Left kidney (tissue), 2 donors: ENCODE results near the gene FZR1. TPM values are rescaled to one million over a fixed set of nuclear protein-coding genes. Genes with fewer than 3 reads are reported as not detected.
"Not testable (repeated sequence)": the region's sequence is repeated elsewhere in the genome, so short reads cannot be mapped to it uniquely, and the experiment has no call there.

Experiments
- DNase-seq: peaks from one replicate; pipeline ENCODE4 v3.0.0-alpha.2; 2013
- polyA plus RNA-seq: library from polyadenylated mRNA; unstranded; fragments of 120-200 nt; gene quantifications from one replicate; pipeline ENCODE4 v1.2.1, GENCODE V29; 2013; ENCODE audit not compliant: insufficient read length

The FZR1 gene
- polyA plus RNA-seq, 1 donor: 46.7 TPM

GRCh38 chr19:3529299-3529698 lies 23.2 kb downstream of the FZR1 start:
- not testable (repeated sequence) for DNase-seq

GRCh38 chr19:3530389-3530788 lies 24.3 kb downstream of the FZR1 start:
- no peak for DNase-seq

- DNase-seq: no peak
Measured at GRCh38 chr19:3531716-3532115, 25.6 kb downstream of the FZR1 start.

- no peak for DNase-seq
Measured at GRCh38 chr19:3532154-3532786, 26.2 kb downstream of the FZR1 start.

GRCh38 chr19:3533033-3533432 lies 26.9 kb downstream of the FZR1 start:
- no peak for DNase-seq

- DNase-seq: no peak
Measured at GRCh38 chr19:3533563-3534216, 27.6 kb downstream of the FZR1 start.

GRCh38 chr19:3534375-3535234 lies 28.5 kb downstream of the FZR1 start:
- no peak for DNase-seq

- no peak for DNase-seq
Measured at GRCh38 chr19:3535235-3535535, 29.1 kb downstream of the FZR1 start.

- no peak for DNase-seq
Measured at GRCh38 chr19:3535563-3535965, 29.5 kb downstream of the FZR1 start.

- DNase-seq: no peak
Measured at GRCh38 chr19:3535981-3536380, 29.9 kb downstream of the FZR1 start.

- DNase-seq: no peak
Measured at GRCh38 chr19:3536429-3537100, 30.5 kb downstream of the FZR1 start.

GRCh38 chr19:3537101-3537437 lies 31.0 kb downstream of the FZR1 start:
- no peak for DNase-seq

GRCh38 chr19:3537438-3538240 lies 31.5 kb downstream of the FZR1 start:
- DNase-seq: no peak

GRCh38 chr19:3538258-3538929 lies 32.3 kb downstream of the FZR1 start:
- DNase-seq: no peak

GRCh38 chr19:3538965-3539755 lies 33.0 kb downstream of the FZR1 start, which contains the start of gene TEKTIP1:
Gene TEKTIP1, plus strand, starts transcription at chr19:3539174. Its CDS starts 4 bp downstream, at chr19:3539178.
- DNase-seq: no peak

- no peak for DNase-seq
Measured at GRCh38 chr19:3539756-3540118, 33.6 kb downstream of the FZR1 start.

GRCh38 chr19:3543150-3544057 lies 37.3 kb downstream of the FZR1 start:
- DNase-seq: no peak

GRCh38 chr19:3544058-3544376 lies 37.9 kb downstream of the FZR1 start:
- no peak for DNase-seq
